ENCODE results near the gene APMAP. TPM values are rescaled to one million over a fixed set of nuclear protein-coding genes. Genes with fewer than 3 reads are reported as not detected.

The APMAP gene
- total RNA-seq, 2 donors from 2014 or later: 43.9 to 63.3 TPM

DNA sequence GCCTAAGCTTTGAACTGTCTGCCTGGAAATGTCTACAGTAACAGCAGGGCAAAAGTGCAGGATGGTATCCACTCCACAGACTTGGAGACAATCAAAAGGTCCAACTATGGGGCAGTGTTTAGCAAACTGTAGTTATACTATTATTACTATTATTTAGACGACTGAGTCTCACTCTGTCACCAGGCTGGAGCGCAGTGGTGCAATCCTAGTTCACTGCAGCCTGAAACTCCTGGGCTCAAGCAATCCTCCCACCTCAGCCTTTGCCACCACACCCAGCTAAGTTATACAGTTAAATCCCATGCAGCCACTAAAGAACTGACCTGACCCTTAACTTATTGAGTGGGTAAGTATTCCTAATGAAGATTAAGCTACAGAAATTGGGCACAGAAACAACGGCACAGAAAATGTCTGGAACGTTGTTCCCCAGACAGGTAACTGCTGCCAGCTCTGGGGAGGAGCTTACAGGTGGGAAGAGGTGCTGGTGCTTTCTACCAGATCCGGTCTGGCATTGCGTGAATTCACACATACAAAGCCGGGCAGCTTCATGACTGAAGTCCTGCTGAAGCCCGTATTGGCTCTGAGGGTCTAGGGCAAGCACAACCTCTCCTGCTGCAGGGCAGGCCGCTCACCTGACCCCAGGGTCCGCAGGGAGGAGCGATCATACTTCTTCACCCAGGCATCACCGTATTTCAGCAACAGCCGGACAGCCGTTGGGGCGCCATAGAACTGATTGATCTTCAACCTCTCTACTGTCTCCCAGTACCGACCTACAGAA, 27.0 kb upstream of the APMAP start:
- no peaks in the 10 kb centered on the region for H3K9me3 ChIP-seq
- no peak overlapping the region for H3K9ac ChIP-seq (ENCODE audit: low read depth in 2 of 2, low read length in 2 of 2)
- intact Hi-C loops (cut with DNase I): no loop called here
- no peaks in the 10 kb centered on the region for H3K4me1 ChIP-seq
- no peak overlapping the region for H3K27ac ChIP-seq
- DNase-seq: no peak
- H3K4me3 ChIP-seq: no peak overlapping the region
- TF ChIP-seq CTCF (IDR thresholded peaks at IDR 0.05): no peak
- H3K36me3 ChIP-seq: no peaks in the 10 kb centered on the region
- H3K27me3 ChIP-seq: no peaks in the 10 kb centered on the region

GRCh38 chr20:25018841-25019240, 26.3 kb upstream of the APMAP start:
- H3K27me3 ChIP-seq: no peaks in the 10 kb centered on the region
- H3K4me3 ChIP-seq: no peak overlapping the region
- no peak for TF ChIP-seq CTCF (IDR thresholded peaks at IDR 0.05)
- DNase-seq: no peak
- H3K9ac ChIP-seq (ENCODE audit: low read depth in 2 of 2, low read length in 2 of 2): no peak overlapping the region
- no peaks in the 10 kb centered on the region for H3K9me3 ChIP-seq
- H3K36me3 ChIP-seq: no peaks in the 10 kb centered on the region
- intact Hi-C loops (cut with DNase I): no loop called here
- no peaks in the 10 kb centered on the region for H3K4me1 ChIP-seq
- no peak overlapping the region for H3K27ac ChIP-seq

DNA sequence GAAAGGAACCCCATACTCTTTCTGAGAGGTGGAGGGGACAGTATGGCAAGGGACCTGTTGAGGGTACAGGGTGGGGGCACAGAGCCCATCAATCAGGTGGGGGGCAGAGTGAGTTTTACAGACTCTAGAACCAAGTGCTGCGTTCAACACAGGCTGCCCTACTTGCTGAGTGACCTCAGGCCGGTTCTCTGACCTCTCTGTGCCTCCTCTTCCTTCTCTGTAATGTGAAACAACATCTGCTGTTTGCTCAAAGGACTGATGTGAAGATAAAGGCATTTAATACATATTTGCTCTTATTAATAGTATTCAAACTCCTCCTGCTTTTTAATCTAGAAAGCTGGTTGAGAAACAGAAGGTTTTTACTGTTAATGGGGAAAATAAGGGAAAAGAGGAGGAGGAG, 25.9 kb upstream of the APMAP start:
- H3K36me3 ChIP-seq: no peaks in the 10 kb centered on the region

DNA sequence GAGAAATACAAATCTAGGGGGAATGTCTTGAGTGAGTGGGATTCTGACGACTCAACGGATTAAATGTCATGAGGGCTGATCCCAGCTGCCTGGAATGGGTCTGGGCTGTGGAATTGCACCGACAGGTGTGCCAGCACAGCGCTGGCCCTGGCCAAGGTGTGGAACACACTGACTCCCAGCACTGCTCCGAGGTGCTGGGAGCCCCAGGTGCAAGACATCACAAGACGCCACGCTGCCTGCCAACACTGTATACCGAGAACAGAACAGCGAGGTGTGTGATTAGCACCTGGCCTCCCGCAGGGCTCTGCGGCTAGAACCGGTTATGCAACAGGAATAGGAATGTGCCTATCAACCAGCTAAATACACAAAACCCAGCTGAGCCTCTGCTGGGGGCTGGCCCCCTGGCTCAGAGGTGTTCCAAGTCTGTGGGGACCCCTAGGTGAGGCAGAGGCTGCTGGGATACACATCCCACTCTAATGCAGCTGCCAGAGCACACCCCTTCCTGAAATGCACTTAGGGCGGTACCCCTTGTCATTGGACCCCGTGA, 24.8 kb upstream of the APMAP start:
- Histone ChIP-seq H3K27ac (no peak overlapping the region), H3K4me3 (no peak overlapping the region), H3K36me3 (no peaks in the 10 kb centered on the region), H3K9ac (ENCODE audit: low read depth in 2 of 2, low read length in 2 of 2) (no peak overlapping the region), H3K9me3 (no peaks in the 10 kb centered on the region), H3K27me3 (no peaks in the 10 kb centered on the region), H3K4me1 (no peaks in the 10 kb centered on the region)
- peak; percentile 75 for DNase-seq
- intact Hi-C loops (cut with DNase I): no loop called here
- TF ChIP-seq CTCF (IDR thresholded peaks at IDR 0.05): no peak

More for the DNA sequence above, 25.9 kb upstream of the APMAP start:
- Histone ChIP-seq H3K9ac (ENCODE audit: low read depth in 2 of 2, low read length in 2 of 2) (no peak overlapping the region), H3K4me1 (no peaks in the 10 kb centered on the region), H3K27ac (no peak overlapping the region), H3K9me3 (no peaks in the 10 kb centered on the region), H3K27me3 (no peaks in the 10 kb centered on the region), H3K4me3 (no peak overlapping the region)
- TF ChIP-seq CTCF (IDR thresholded peaks at IDR 0.05): no peak
- intact Hi-C loops (cut with DNase I): no loop called here
- no peak for DNase-seq

GRCh38 chr20:25016471-25016870, 23.9 kb upstream of the APMAP start:
- Histone ChIP-seq H3K27ac (no peak overlapping the region), H3K9me3 (no peaks in the 10 kb centered on the region), H3K4me3 (no peak overlapping the region), H3K9ac (ENCODE audit: low read depth in 2 of 2, low read length in 2 of 2) (no peak overlapping the region), H3K27me3 (no peaks in the 10 kb centered on the region), H3K36me3 (no peaks in the 10 kb centered on the region), H3K4me1 (no peaks in the 10 kb centered on the region)
- DNase-seq: no peak
- intact Hi-C loops (cut with DNase I): no loop called here
- no peak for TF ChIP-seq CTCF (IDR thresholded peaks at IDR 0.05)
